Nephron (organoid): ENCODE results near the gene ARHGAP15.

Experiments
- H3K27ac Mint-ChIP-seq, 3 experiments: 2 replicates each; pipeline ENCODE4 v1.8.0; 2020; ENCODE audit warnings: mixed read lengths in 3 of 3, mild to moderate bottlenecking in 2 of 3, moderate library complexity in 1 of 3
- H3K27me3 Mint-ChIP-seq: 2 replicates; pipeline ENCODE4 v1.8.0; 2021; ENCODE audit warnings: low read depth, mild to moderate bottlenecking, moderate library complexity, mixed read lengths
- H3K36me3 Mint-ChIP-seq: 2 replicates; pipeline ENCODE4 v1.8.0; 2020; ENCODE audit warnings: low read depth, mixed read lengths
- H3K4me1 Mint-ChIP-seq: 2 replicates; pipeline ENCODE4 v1.8.0; 2020; ENCODE audit warnings: mixed read lengths
- H3K4me3 Mint-ChIP-seq, 3 experiments: 2 replicates each; pipeline ENCODE4 v1.8.0; 2020; ENCODE audit warnings: mild to moderate bottlenecking in 3 of 3, mixed read lengths in 3 of 3, moderate library complexity in 2 of 3
- H3K9me3 Mint-ChIP-seq: 2 replicates; pipeline ENCODE4 v1.8.0; 2020; ENCODE audit warnings: mixed read lengths
- TF ChIP-seq, protein P1 (sequence below), 3 experiments: fragments of 200-600 bp; sonication (generic); IDR thresholded peaks; one replicate each; pipeline ENCODE4 v1.5.0; 2021; ENCODE audit warnings: antibody characterized with exemption in 3 of 3; ENCODE audit not compliant: unreplicated experiment in 3 of 3

The ARHGAP15 gene

DNA sequence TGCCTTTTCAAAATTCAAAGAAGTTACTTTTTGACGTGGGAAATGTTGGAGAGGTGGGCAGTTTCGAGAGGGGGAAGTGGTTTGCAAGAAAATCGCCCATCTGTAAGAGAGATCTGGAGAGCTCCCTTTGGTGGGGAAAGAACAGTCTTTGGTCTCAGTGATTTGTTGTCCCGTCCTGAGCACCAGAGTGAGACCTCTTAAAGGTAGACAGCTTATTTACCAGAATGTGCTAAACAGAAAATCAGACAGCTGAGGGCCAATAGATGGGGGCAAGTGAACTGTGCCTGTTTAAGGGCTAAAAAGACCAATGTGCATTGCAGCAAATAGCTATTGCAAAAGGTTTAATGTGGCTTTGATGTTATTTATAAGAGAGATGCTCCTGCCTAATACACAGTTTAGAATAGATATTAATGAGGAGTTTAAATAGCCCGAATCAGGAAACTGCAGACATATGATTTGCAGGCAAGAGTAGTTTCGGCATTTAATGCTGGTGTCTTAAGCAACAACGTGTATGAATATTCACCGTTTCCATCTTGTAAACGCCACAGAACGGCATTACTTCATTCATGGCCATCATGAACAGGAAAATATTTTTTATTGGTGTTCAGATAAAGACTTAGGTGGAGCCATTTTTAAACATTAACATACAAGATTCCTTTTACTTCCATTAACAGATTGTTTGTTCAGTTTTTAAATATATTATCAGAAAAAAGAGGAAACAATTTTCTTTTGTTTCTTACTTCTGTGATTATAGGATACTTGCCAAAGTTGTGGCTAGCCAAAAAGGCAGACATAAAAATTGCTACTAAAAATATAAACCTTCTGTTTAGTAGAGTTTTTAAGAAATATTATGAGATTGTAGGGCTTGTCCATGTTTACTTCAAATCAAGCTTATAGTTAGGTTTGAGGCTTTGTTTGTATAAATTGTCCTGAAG, 29.6 kb downstream of the ARHGAP15 start:
- no peak overlapping the region for H3K4me3 Mint-ChIP-seq
- peaks cover 5% of the 10 kb centered on the region for H3K4me1 Mint-ChIP-seq
- H3K9me3 Mint-ChIP-seq, result no peaks in the 10 kb centered on the region
- H3K27ac Mint-ChIP-seq, result no peak overlapping the region
- H3K27me3 Mint-ChIP-seq, result no peaks in the 10 kb centered on the region
- H3K36me3 Mint-ChIP-seq, result no peaks in the 10 kb centered on the region
- TF ChIP-seq, protein P1, sequence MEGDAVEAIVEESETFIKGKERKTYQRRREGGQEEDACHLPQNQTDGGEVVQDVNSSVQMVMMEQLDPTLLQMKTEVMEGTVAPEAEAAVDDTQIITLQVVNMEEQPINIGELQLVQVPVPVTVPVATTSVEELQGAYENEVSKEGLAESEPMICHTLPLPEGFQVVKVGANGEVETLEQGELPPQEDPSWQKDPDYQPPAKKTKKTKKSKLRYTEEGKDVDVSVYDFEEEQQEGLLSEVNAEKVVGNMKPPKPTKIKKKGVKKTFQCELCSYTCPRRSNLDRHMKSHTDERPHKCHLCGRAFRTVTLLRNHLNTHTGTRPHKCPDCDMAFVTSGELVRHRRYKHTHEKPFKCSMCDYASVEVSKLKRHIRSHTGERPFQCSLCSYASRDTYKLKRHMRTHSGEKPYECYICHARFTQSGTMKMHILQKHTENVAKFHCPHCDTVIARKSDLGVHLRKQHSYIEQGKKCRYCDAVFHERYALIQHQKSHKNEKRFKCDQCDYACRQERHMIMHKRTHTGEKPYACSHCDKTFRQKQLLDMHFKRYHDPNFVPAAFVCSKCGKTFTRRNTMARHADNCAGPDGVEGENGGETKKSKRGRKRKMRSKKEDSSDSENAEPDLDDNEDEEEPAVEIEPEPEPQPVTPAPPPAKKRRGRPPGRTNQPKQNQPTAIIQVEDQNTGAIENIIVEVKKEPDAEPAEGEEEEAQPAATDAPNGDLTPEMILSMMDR (IDR thresholded peaks at IDR 0.05; ENCODE audit: unreplicated experiment in 3 of 3), result no peak

DNA sequence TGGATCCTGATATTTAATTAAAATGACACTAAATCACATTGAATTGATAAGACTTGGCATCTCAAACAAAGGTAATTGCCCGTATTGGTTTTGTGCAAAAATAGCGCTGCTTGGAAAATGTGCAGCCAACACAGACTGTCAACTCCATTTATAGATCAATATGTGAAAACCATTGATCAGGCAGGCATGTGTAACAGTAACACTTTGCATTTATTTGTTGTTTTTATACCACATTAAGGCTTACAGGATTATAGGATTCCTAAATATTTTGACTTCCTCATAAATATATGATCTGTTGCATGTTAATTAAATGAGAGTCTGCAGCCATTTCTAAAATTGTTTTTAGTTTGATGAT, 30.2 kb downstream of the ARHGAP15 start:
- H3K4me3 Mint-ChIP-seq, result no peak overlapping the region
- no peaks in the 10 kb centered on the region for H3K9me3 Mint-ChIP-seq
- no peaks in the 10 kb centered on the region for H3K27me3 Mint-ChIP-seq
- no peak overlapping the region for H3K27ac Mint-ChIP-seq
- no peaks in the 10 kb centered on the region for H3K36me3 Mint-ChIP-seq
- TF ChIP-seq, protein P1 (IDR thresholded peaks at IDR 0.05; ENCODE audit: unreplicated experiment in 3 of 3), result no peak
- H3K4me1 Mint-ChIP-seq, result peaks cover 9% of the 10 kb centered on the region

DNA sequence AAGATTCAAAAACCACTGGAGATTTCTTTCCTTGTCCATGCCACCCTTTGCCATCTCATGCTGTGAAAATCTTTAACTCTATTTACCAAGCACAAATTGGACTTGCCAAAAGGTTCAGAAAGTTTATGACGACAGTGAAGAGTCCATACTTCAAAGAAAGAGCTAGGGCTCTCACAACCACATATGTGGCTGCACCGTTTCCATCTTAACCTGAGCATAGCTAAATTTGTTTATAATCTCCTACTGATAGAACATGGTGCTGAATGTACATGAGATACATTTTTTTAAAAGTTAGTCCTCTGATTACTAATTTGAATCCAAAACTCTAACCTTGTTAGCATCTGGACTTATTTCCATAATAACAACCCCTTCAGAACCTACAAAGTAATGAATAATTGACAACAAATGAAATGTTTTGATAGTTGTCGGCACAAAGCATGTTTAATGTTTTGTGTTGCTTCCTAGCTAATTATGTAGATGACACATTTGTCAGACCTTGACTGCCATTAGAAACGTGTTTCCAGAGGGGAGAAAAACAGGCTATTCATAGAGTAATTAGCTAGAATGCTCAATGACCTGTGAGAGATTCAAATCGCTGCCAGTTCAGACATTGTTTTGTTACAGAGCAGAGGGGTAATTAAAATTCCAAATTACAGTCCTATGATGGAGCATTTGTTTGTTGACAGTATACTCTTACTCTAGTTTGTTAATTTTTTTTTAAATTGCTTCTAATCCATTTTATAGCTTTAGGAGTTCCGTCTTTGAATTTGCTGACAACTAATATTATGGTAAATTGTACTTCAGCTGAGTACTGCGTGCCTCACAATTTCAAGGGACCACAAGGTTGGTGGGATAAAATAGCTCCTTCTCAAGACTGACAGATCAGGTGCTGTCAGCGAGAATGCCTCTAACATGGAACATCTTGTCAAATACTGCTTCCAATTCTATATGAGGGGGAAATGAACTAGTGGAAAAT, 31.8 kb downstream of the ARHGAP15 start:
- peaks cover 9% of the 10 kb centered on the region for H3K4me1 Mint-ChIP-seq
- H3K4me3 Mint-ChIP-seq, result no peak overlapping the region
- H3K27ac Mint-ChIP-seq, result no peak overlapping the region
- TF ChIP-seq, protein P1 (IDR thresholded peaks at IDR 0.05; ENCODE audit: unreplicated experiment in 3 of 3), result no peak
- H3K36me3 Mint-ChIP-seq, result no peaks in the 10 kb centered on the region
- H3K9me3 Mint-ChIP-seq, result no peaks in the 10 kb centered on the region
- no peaks in the 10 kb centered on the region for H3K27me3 Mint-ChIP-seq

DNA sequence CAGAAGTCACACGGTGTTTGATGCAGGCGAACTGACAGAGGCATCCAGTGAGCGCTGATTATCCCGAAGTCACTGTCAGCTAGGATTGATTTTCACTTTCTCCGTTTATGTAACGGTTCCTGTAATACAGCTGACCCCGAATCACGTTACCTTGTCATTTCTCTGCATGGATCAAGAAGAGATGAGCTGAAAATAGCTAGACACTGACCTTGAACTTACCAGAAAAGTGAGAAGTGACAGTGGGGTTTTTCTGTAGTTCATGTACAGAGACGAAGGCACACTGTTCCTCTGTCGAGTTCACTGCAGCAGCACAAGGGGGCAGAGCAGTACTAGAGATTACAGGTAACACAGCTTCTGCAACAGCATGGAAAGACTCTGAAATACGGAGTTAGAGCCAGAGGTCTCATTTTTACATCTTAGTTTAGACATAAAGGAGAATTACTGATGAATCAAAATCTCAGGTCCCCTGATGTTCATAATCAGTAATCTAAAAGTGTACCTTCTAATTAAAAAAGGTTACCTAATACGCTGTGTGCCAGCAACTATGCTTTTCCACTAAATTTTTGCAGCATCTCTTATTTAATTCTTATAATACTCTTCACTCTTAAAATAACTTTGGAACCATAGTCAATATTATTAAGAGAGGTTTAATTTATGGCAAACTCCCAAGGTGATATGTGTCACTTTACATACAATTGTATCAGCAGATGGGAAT, 33.1 kb downstream of the ARHGAP15 start:
- H3K4me1 Mint-ChIP-seq, result peaks cover 9% of the 10 kb centered on the region
- no peaks in the 10 kb centered on the region for H3K36me3 Mint-ChIP-seq

DNA sequence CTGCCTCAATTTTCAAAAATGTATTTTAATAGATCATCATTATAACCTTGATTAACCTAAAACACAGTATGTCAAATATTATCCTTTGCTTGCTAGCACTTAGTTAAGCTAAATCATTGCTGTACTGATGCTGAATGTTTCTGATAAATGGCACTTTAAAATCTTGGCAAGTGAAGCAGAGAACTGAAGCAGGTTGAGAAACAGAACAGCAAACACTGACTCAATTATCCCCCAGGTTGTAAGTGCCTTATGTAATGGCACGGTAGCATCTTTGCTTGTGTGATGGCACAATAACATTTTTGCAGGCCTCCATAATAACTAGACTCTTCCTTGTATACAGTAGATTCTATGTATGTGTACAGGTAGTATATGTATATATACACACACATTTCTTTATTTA, 33.8 kb downstream of the ARHGAP15 start:
- Mint-ChIP-seq H3K27me3 (no peaks in the 10 kb centered on the region), H3K4me3 (no peak overlapping the region), H3K4me1 (peaks cover 9% of the 10 kb centered on the region), H3K9me3 (no peaks in the 10 kb centered on the region), H3K27ac (no peak overlapping the region), H3K36me3 (no peaks in the 10 kb centered on the region)
- TF ChIP-seq, protein P1 (IDR thresholded peaks at IDR 0.05; ENCODE audit: unreplicated experiment in 3 of 3), result no peak

More for the DNA sequence above, 33.1 kb downstream of the ARHGAP15 start:
- Mint-ChIP-seq H3K9me3 (no peaks in the 10 kb centered on the region), H3K27me3 (no peaks in the 10 kb centered on the region), H3K4me3 (no peak overlapping the region), H3K27ac (no peak overlapping the region)
- TF ChIP-seq, protein P1 (IDR thresholded peaks at IDR 0.05; ENCODE audit: unreplicated experiment in 3 of 3), result peak; percentile 76 to 77 (median 77)
